Breast epithelium (tissue), 3 donors: ENCODE measurements around the gene FHIT.

Experiments
- CTCF ChIP-seq, 3 donors: fragments of 450-650 bp; IDR thresholded peaks; one replicate each; pipeline ENCODE4 v1.5.1; 2016 to 2017; ENCODE audit warnings: antibody characterized with exemption in 3 of 3, mild to moderate bottlenecking in 3 of 3, moderate library complexity in 3 of 3
- POLR2A ChIP-seq: fragments of 450-650 bp; IDR thresholded peaks from one replicate; pipeline ENCODE4 v1.6.1; 2016; ENCODE audit warnings: antibody characterized with exemption, mild to moderate bottlenecking, moderate library complexity
- POLR2AphosphoS5 ChIP-seq, 3 donors: sonication (generic); formaldehyde crosslinking; IDR thresholded peaks; one replicate each; pipeline ENCODE4 v1.6.1; 2017; ENCODE audit warnings: antibody characterized with exemption in 3 of 3

- TF ChIP-seq POLR2A (no peak), CTCF (IDR thresholded peaks at IDR 0.05) (no peak), POLR2AphosphoS5 (IDR thresholded peaks at IDR 0.05) (no peak)
Measured at GRCh38 chr3:60622349-60622748, 628.9 kb downstream of the FHIT start.
